ENCODE measurements around the gene ALDH3A1. TPM values are rescaled to one million over a fixed set of nuclear protein-coding genes. Genes with fewer than 3 reads are reported as not detected.

ALDH3A1 gene
- total RNA-seq, 1 experiment from 2014 or later = 0.38 TPM

DNA sequence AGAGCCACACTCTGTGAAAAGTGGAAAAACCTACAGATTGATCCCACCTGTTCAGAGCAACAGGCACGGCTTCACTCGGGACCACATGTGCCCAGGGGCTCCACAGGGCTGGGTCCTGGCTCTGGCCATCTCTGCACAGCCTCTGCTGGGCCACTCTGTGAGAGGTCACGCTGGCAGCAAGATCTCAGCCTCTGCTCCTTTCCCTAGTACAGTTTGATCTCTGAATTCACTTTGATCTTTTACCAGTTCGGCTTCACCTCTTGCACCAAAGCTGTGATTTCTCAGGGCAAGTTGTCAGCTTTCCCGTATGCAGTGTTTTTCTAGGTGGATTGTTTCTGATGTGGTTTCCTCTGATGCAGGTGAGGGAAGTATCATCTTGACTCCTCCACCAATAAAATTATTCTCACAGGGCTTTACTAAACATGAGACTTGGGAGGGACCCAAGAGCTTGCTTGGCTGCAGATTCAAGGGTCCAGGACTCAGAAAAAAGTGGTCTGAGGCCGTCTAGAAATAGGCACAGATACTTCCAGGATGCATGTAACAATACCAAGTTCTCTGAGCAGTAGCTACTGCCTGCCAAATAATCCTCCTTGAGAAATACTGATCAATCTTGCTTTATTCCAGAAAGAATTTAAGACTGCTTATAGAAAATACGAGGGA, 24.0 kb upstream of the ALDH3A1 start:
- H3K27me3 Mint-ChIP-seq (ENCODE audit: unreplicated experiment) = no peaks in the 10 kb centered on the region
- DNase-seq = no peak
- intact Hi-C loops (cut with micrococcal nuclease; ENCODE audit: unreplicated experiment) = no loop called here
- no peak overlapping the region for H3K4me3 Mint-ChIP-seq (ENCODE audit: low read depth, unreplicated experiment)
- no peaks in the 10 kb centered on the region for H3K36me3 Mint-ChIP-seq (ENCODE audit: insufficient read depth, unreplicated experiment)
- no peaks in the 10 kb centered on the region for H3K4me1 Mint-ChIP-seq (ENCODE audit: low read depth, unreplicated experiment)
- BruUV-seq (replicated peaks) = no TSS peak
- TF ChIP-seq, protein P1, sequence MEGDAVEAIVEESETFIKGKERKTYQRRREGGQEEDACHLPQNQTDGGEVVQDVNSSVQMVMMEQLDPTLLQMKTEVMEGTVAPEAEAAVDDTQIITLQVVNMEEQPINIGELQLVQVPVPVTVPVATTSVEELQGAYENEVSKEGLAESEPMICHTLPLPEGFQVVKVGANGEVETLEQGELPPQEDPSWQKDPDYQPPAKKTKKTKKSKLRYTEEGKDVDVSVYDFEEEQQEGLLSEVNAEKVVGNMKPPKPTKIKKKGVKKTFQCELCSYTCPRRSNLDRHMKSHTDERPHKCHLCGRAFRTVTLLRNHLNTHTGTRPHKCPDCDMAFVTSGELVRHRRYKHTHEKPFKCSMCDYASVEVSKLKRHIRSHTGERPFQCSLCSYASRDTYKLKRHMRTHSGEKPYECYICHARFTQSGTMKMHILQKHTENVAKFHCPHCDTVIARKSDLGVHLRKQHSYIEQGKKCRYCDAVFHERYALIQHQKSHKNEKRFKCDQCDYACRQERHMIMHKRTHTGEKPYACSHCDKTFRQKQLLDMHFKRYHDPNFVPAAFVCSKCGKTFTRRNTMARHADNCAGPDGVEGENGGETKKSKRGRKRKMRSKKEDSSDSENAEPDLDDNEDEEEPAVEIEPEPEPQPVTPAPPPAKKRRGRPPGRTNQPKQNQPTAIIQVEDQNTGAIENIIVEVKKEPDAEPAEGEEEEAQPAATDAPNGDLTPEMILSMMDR (IDR thresholded peaks at IDR 0.05; ENCODE audit: unreplicated experiment) = no peak
- no peaks in the 10 kb centered on the region for H3K9me3 Mint-ChIP-seq (ENCODE audit: low read depth, unreplicated experiment)
- CTCF ChIA-PET = no interaction called here
- H3K27ac Mint-ChIP-seq (ENCODE audit: unreplicated experiment) = no peak overlapping the region

DNA sequence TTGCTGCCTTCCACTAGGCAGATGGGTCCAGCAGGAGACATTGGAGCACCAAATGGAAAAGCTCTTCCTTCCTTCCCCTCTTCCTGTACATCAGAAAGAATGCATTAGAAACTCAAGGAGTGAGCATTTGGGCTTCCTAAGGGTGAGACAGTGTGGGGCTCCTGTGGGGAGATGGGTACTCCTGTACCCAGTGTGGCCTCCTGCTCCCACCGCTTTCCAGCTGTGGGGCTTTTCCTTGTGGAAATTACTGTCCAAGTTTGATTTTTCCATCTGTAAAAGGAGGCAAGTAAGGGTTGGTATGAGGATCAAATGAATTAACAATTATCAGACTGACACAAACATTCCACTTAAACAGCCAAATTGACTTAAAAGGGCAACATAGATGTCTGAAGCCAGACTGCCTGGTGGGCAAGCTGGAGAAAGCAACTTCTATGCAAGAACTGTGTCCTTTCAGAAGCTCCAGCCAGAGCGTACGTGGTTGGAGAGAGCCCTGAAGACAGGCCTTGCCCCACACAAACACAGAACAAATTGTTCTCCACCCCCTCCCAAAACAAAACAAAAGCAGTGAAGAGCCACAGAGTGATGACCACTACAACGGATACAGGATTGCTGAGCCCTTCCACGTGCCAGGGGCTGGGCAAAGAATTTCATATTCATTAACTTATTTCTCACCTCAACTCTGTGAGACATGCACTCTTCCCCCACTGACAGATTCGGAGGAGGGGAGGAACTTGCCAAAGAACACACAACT, 23.1 kb upstream of the ALDH3A1 start:
- no peak overlapping the region for H3K27ac Mint-ChIP-seq (ENCODE audit: unreplicated experiment)
- no TSS peak for BruUV-seq (replicated peaks)
- no peaks in the 10 kb centered on the region for H3K27me3 Mint-ChIP-seq (ENCODE audit: unreplicated experiment)
- CTCF ChIA-PET = no interaction called here
- H3K4me1 Mint-ChIP-seq (ENCODE audit: low read depth, unreplicated experiment) = no peaks in the 10 kb centered on the region
- no peak overlapping the region for H3K4me3 Mint-ChIP-seq (ENCODE audit: low read depth, unreplicated experiment)
- no peak for DNase-seq
- TF ChIP-seq, protein P1 (IDR thresholded peaks at IDR 0.05; ENCODE audit: unreplicated experiment) = no peak
- intact Hi-C loops (cut with micrococcal nuclease; ENCODE audit: unreplicated experiment) = no loop called here
- H3K9me3 Mint-ChIP-seq (ENCODE audit: low read depth, unreplicated experiment) = no peaks in the 10 kb centered on the region
- H3K36me3 Mint-ChIP-seq (ENCODE audit: insufficient read depth, unreplicated experiment) = no peaks in the 10 kb centered on the region

DNA sequence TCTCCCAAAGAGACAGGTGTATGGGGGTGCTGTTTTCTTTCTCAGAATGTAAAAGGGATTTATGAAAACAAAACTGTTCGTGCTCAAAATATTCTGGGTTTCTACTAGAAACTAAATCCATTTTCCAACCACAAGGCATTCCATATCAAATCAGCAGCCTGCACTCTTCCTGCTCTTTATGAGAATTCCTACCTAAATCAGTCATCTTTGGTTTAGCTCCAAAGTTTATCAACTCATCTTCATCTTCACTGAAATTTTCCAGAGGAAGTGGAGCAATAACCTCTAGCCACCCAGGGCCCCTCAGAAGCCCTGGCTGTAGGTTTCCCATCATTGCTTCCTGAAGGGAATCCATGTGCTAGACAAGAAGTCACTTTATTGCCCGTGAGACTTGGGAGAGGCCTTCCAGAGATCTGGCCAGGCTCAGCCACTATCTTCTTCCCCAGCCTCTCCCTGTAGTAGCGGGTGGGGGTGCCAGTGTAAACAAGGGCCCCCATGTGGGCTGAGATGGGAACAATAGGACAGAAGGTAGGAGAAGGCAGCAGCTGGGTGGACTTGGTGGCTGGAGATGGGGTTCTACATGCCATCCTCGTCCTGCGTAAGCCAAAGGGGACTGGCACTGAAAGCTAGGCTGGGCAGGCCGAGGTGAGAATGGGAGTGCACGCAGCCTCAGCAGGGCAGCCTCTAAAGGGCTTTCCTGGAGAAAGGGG, 22.0 kb upstream of the ALDH3A1 start:
- no TSS peak for BruUV-seq (replicated peaks)
- Mint-ChIP-seq H3K27ac (ENCODE audit: unreplicated experiment) (no peak overlapping the region), H3K4me3 (ENCODE audit: low read depth, unreplicated experiment) (no peak overlapping the region), H3K4me1 (ENCODE audit: low read depth, unreplicated experiment) (no peaks in the 10 kb centered on the region), H3K9me3 (ENCODE audit: low read depth, unreplicated experiment) (no peaks in the 10 kb centered on the region), H3K27me3 (ENCODE audit: unreplicated experiment) (no peaks in the 10 kb centered on the region), H3K36me3 (ENCODE audit: insufficient read depth, unreplicated experiment) (no peaks in the 10 kb centered on the region)
- intact Hi-C loops (cut with micrococcal nuclease; ENCODE audit: unreplicated experiment) = loop anchor here (10.0 kb wide), 1 partner anchor 405 kb away; the partner anchor contains the start of gene B9D1
- no peak for DNase-seq
- TF ChIP-seq, protein P1 (IDR thresholded peaks at IDR 0.05; ENCODE audit: unreplicated experiment) = no peak
- CTCF ChIA-PET = interaction anchor here (0.6 kb wide), 1 partner anchor 342 kb away, joined by 3 read pairs; no protein-coding TSS in a partner anchor

DNA sequence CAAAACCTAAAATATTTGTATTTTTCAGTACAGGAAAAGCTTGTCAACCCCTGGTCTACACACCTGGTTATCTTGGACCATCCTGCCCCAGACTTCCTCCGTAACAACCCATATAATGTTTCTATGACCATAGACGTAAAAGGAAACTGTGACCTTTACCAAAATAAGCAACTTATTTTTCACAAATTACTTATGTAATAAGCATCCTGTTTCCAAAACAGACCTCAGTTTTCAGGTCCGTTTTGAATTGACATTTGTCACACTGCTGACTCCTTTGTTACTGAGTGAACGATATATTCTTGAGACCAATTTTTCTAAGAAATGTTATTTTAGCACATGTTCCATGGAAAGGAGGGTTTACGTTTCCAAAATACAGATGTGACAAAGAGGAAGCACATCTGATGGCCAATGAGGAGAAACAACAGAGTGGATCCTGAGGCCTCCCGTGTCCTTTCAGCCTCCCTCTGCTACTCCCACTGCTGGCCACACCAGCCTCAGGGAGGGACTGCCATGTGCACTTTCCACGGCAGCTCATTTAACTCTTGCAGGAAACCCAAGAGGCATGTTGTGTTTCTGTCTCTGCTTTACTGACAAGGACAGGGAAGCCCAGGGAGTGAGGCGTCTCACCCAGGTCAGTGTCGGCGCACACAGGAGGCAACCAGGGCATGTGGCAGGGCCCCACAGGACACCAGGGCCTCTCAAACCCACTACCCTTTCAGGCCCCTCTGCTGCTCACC, 20.1 kb upstream of the ALDH3A1 start:
- H3K27me3 Mint-ChIP-seq (ENCODE audit: unreplicated experiment) = no peaks in the 10 kb centered on the region
- no peaks in the 10 kb centered on the region for H3K4me1 Mint-ChIP-seq (ENCODE audit: low read depth, unreplicated experiment)
- no TSS peak for BruUV-seq (replicated peaks)
- H3K9me3 Mint-ChIP-seq (ENCODE audit: low read depth, unreplicated experiment) = no peaks in the 10 kb centered on the region
- H3K4me3 Mint-ChIP-seq (ENCODE audit: low read depth, unreplicated experiment) = no peak overlapping the region
- TF ChIP-seq, protein P1 (IDR thresholded peaks at IDR 0.05; ENCODE audit: unreplicated experiment) = no peak
- H3K27ac Mint-ChIP-seq (ENCODE audit: unreplicated experiment) = no peak overlapping the region
- CTCF ChIA-PET = no interaction called here
- no peak for DNase-seq
- intact Hi-C loops (cut with micrococcal nuclease; ENCODE audit: unreplicated experiment) = loop anchor here (10.0 kb wide), 1 partner anchor 403 kb away; the partner anchor contains the start of gene B9D1
- H3K36me3 Mint-ChIP-seq (ENCODE audit: insufficient read depth, unreplicated experiment) = no peaks in the 10 kb centered on the region
